MM.1S (cell line): ENCODE data around the gene PRSS33.

Experiments used
- DNase-seq: peaks from one replicate; pipeline ENCODE4 v3.0.0-alpha.2; 2015
- H2AFZ ChIP-seq: fragments of 300-600 bp; sonication (generic); 2 replicates; pipeline ENCODE4 v1.6.0; 2016; ENCODE audit warnings: antibody characterized with exemption, low read length
- H3F3A ChIP-seq: fragments of 300-600 bp; sonication (generic); 2 replicates; pipeline ENCODE4 v1.6.1; 2016; ENCODE audit warnings: mild to moderate bottlenecking, antibody characterized with exemption, low read length, moderate library complexity, mixed read lengths; ENCODE audit not compliant: insufficient read depth
- H3K27ac ChIP-seq: fragments of 300-600 bp; sonication (generic); 2 replicates; pipeline ENCODE4 v1.5.1; 2016; ENCODE audit warnings: mild to moderate bottlenecking, low read length
- H3K27me3 ChIP-seq: fragments of 300-600 bp; sonication (generic); replicated peaks from 2 replicates; pipeline ENCODE4 v1.6.0; 2016; ENCODE audit warnings: low read length; ENCODE audit not compliant: insufficient read depth
- H3K36me3 ChIP-seq: fragments of 300-600 bp; sonication (generic); replicated peaks from 2 replicates; pipeline ENCODE4 v1.6.1; 2016; ENCODE audit warnings: mild to moderate bottlenecking, low read length, mixed read lengths; ENCODE audit not compliant: insufficient read depth
- H3K4me1 ChIP-seq: fragments of 300-600 bp; sonication (generic); 2 replicates; pipeline ENCODE4 v1.6.1; 2016; ENCODE audit warnings: low read length, mixed read lengths
- H3K4me2 ChIP-seq: fragments of 300-600 bp; sonication (generic); 2 replicates; pipeline ENCODE4 v1.6.0; 2016; ENCODE audit warnings: low read depth, low read length
- H3K4me3 ChIP-seq: fragments of 300-600 bp; sonication (generic); 2 replicates; pipeline ENCODE4 v1.5.1; 2016; ENCODE audit warnings: low read length, mixed read lengths
- H3K79me2 ChIP-seq: fragments of 300-600 bp; sonication (generic); 2 replicates; pipeline ENCODE4 v1.6.1; 2016; ENCODE audit warnings: mixed run types, low read length, mixed read lengths
- H3K9ac ChIP-seq: fragments of 300-600 bp; sonication (generic); 2 replicates; pipeline ENCODE4 v1.6.1; 2016; ENCODE audit warnings: low read length, mixed read lengths
- H3K9me2 ChIP-seq: fragments of 300-600 bp; sonication (generic); replicated peaks from 2 replicates; pipeline ENCODE4 v1.6.1; 2016; ENCODE audit warnings: mild to moderate bottlenecking, low read length, mixed read lengths; ENCODE audit not compliant: insufficient read depth
- H3K9me3 ChIP-seq: fragments of 300-600 bp; sonication (generic); replicated peaks from 2 replicates; pipeline ENCODE4 v1.6.1; 2016; ENCODE audit warnings: mild to moderate bottlenecking, low read length, mixed read lengths; ENCODE audit not compliant: insufficient read depth
- H4K20me1 ChIP-seq: fragments of 300-600 bp; sonication (generic); 2 replicates; pipeline ENCODE4 v1.6.1; 2016; ENCODE audit warnings: mild to moderate bottlenecking, low read length, moderate library complexity, mixed read lengths; ENCODE audit not compliant: insufficient read depth
- CTCF ChIP-seq: fragments of 300-600 bp; sonication (generic); IDR thresholded peaks from 2 replicates; pipeline ENCODE4 v1.5.1; 2016; ENCODE audit warnings: antibody characterized with exemption, low read length, mixed read lengths
- EZH2 ChIP-seq: fragments of 300-600 bp; sonication (generic); optimal IDR thresholded peaks from 2 replicates; pipeline ENCODE3; 2017; ENCODE audit warnings: low read depth, mild to moderate bottlenecking, antibody characterized with exemption, low read length, mixed read lengths
- EZH2phosphoT487 ChIP-seq: fragments of 300-600 bp; sonication (generic); IDR thresholded peaks from 2 replicates; pipeline ENCODE4 v1.6.1; 2018; ENCODE audit warnings: antibody characterized with exemption, low read length

Gene PRSS33

GRCh38 chr16:2810651-2811050, 23.3 kb upstream of the PRSS33 start:
- H3K9me2 ChIP-seq: no peaks in the 10 kb centered on the region
- no peaks in the 10 kb centered on the region for H3F3A ChIP-seq
- no peak overlapping the region for H2AFZ ChIP-seq
- no peak overlapping the region for H3K9ac ChIP-seq
- no peaks in the 10 kb centered on the region for H3K4me1 ChIP-seq
- H3K27me3 ChIP-seq: peaks cover 94% of the 10 kb centered on the region
- no peaks in the 10 kb centered on the region for H3K36me3 ChIP-seq
- no peaks in the 10 kb centered on the region for H3K9me3 ChIP-seq
- no peaks in the 10 kb centered on the region for H4K20me1 ChIP-seq
- no peak overlapping the region for H3K27ac ChIP-seq
- H3K4me3 ChIP-seq: no peak overlapping the region
- TF ChIP-seq EZH2 (no peak), CTCF (no peak), EZH2phosphoT487 (no peak)
- no peak for DNase-seq
- H3K4me2 ChIP-seq: no peak overlapping the region
- no peaks in the 10 kb centered on the region for H3K79me2 ChIP-seq

DNA sequence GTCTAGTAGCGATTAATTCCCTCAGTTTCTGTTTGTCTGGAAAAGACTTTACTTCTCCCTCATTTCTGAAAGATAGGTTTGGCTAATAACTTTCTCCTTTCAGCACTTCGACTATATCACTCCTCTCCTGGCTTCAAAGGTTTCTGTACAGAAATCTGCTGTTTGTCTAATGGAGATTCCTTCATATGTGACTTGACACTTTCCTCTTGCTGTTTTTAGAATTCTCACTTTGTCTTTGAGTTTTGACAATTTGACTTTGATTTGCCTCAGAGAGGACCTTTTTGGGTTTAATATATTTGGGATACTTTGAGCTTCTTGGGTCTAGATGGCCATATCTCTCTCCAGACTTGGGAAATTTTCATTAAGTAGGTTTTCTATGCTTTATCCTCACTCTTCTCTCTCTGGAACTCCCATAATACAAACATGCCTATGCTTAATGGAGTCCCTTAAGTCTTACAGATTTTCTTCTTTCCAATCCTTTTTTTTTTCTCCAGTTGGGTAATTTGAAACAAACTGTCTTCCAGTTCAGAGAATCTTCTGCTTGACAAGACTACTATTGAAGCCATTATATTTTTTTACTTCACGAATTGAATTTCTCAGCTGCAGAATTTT, 21.9 kb upstream of the PRSS33 start:
- Histone ChIP-seq H3K36me3 (no peaks in the 10 kb centered on the region), H3F3A (no peaks in the 10 kb centered on the region), H3K4me3 (no peak overlapping the region), H3K4me2 (no peak overlapping the region), H3K9ac (no peak overlapping the region), H3K79me2 (no peaks in the 10 kb centered on the region), H3K9me2 (no peaks in the 10 kb centered on the region), H3K27ac (no peak overlapping the region), H3K9me3 (no peaks in the 10 kb centered on the region), H3K27me3 (peaks cover 94% of the 10 kb centered on the region), H3K4me1 (no peaks in the 10 kb centered on the region), H4K20me1 (no peaks in the 10 kb centered on the region), H2AFZ (no peak overlapping the region)
- no peak for DNase-seq
- TF ChIP-seq EZH2: no peak
- no peak for TF ChIP-seq CTCF
- TF ChIP-seq EZH2phosphoT487: no peak

- TF ChIP-seq CTCF: no peak
- TF ChIP-seq EZH2: no peak
- no peaks in the 10 kb centered on the region for H3F3A ChIP-seq
- H3K4me1 ChIP-seq: no peaks in the 10 kb centered on the region
- H3K36me3 ChIP-seq: no peaks in the 10 kb centered on the region
- no peak overlapping the region for H3K9ac ChIP-seq
- no peaks in the 10 kb centered on the region for H3K9me3 ChIP-seq
- H3K4me2 ChIP-seq: no peak overlapping the region
- H3K79me2 ChIP-seq: no peaks in the 10 kb centered on the region
- no peak overlapping the region for H2AFZ ChIP-seq
- H3K9me2 ChIP-seq: no peaks in the 10 kb centered on the region
- no peak overlapping the region for H3K4me3 ChIP-seq
- no peak for DNase-seq
- H3K27ac ChIP-seq: no peak overlapping the region
- H3K27me3 ChIP-seq: peaks cover 96% of the 10 kb centered on the region
- H4K20me1 ChIP-seq: no peaks in the 10 kb centered on the region
These were observed 20.8 kb upstream of the PRSS33 start for GRCh38 chr16:2808181-2808580.
